K562 (cell line): Measurements from ENCODE around the gene SIM2. TPM values are rescaled to one million over a fixed set of nuclear protein-coding genes. Genes with fewer than 3 reads are reported as not detected.

Experiments
- ATAC-seq: fragments of 200-7000 bp; cut with Tn5 transposase; 3 replicates; pipeline ENCODE4 v1.9.1; 2020; ENCODE audit warnings: moderate library complexity
- BruUV-seq: library from RNA; stranded (reverse); fragments of 400-500 nt; replicated peaks from 2 replicates; lab custom pipeline; 2021; lab: Mats Ljungman, UMichigan
- CTCF ChIA-PET: fragments of 300-600 bp; formaldehyde crosslinking; extraction: SDS; loops from one replicate; lab custom pipeline; 2021; ENCODE audit warnings: low intra/inter-chr PET ratio; lab: Yijun Ruan, JAX
- POLR2A ChIA-PET: fragments of 300-600, 350-650 bp; sonication (Branson Sonifier 250); formaldehyde crosslinking; extraction: SDS; loops from one replicate; lab custom pipeline; 2021; ENCODE audit warnings: antibody characterized with exemption, inconsistent platforms; lab: Yijun Ruan, JAX
- DNase-seq, 4 experiments: peaks; one replicate each; pipeline versions ENCODE4 v3.0.0 to v3.0.0-alpha.2; 2011 to 2018; ENCODE audit warnings: low spot score in 3 of 4, mixed read lengths in 3 of 4; ENCODE audit errors: extremely low read depth in 1 of 4
- FAIRE-seq: peaks from 2 replicates; lab custom pipeline; 2011; peaks lifted over from hg19 to GRCh38; lab: Jason Lieb, UNC
- H2AFZ ChIP-seq: 2 replicates; pipeline ENCODE4 v1.6.0; 2011; ENCODE audit warnings: low read depth, low read length, control low read depth, inconsistent platforms
- H3K27ac ChIP-seq: fragments of 200-600 bp; 3 replicates; pipeline ENCODE4 v1.8.0; 2011; ENCODE audit warnings: low read depth, mild to moderate bottlenecking, control low read depth, inconsistent platforms, low read length, moderate library complexity, mixed read lengths; ENCODE audit errors: extremely low read depth
- H3K27me3 ChIP-seq, 2 experiments: fragments of 300-600 bp in 1 of 2; 2 replicates in 1 of 2; 3 replicates in 1 of 2; pipeline versions ENCODE4 v1.6.0 to v1.8.0; 2011; ENCODE audit warnings: inconsistent platforms in 2 of 2, low read length in 2 of 2, mild to moderate bottlenecking in 1 of 2, mixed read lengths in 1 of 2, moderate library complexity in 1 of 2; ENCODE audit not compliant: control insufficient read depth in 2 of 2, insufficient read depth in 2 of 2
- H3K36me3 ChIP-seq: fragments of 300-600 bp; 3 replicates; pipeline ENCODE4 v1.8.0; 2011; ENCODE audit warnings: mild to moderate bottlenecking, low read length, inconsistent platforms; ENCODE audit not compliant: control insufficient read depth, insufficient read depth
- H3K4me1 ChIP-seq, 2 experiments: fragments of 200-600 bp in 1 of 2; replicated peaks in 1 of 2; 2 replicates in 1 of 2; 3 replicates in 1 of 2; pipeline versions ENCODE4 v1.5.1 to v1.8.0; 2011; ENCODE audit warnings: inconsistent platforms in 2 of 2, low read length in 2 of 2, mild to moderate bottlenecking in 1 of 2, mixed read lengths in 1 of 2, moderate library complexity in 1 of 2; ENCODE audit not compliant: control insufficient read depth in 2 of 2, insufficient read depth in 2 of 2
- H3K4me2 ChIP-seq: 2 replicates; pipeline ENCODE4 v1.6.1; 2011; ENCODE audit warnings: low read length, control low read depth, inconsistent platforms, mixed read lengths; ENCODE audit not compliant: insufficient read depth
- H3K4me3 ChIP-seq: fragments of 200-600 bp; sonication (generic), shearing (Covaris generic); 2 replicates; pipeline ENCODE4 v1.5.1; 2016; ENCODE audit warnings: control low read depth, inconsistent platforms
- H3K79me2 ChIP-seq: fragments of 200-600 bp; 3 replicates; pipeline ENCODE4 v1.8.0; 2011; ENCODE audit warnings: low read length, inconsistent platforms; ENCODE audit not compliant: control insufficient read depth, insufficient read depth
- H3K9ac ChIP-seq, 2 experiments: 2 replicates each; pipeline versions ENCODE4 v1.6.0 to v1.6.1; 2011; ENCODE audit warnings: low read depth in 2 of 2, low read length in 2 of 2, control low read depth in 1 of 2, inconsistent platforms in 1 of 2, mild to moderate bottlenecking in 1 of 2, mixed read lengths in 1 of 2; ENCODE audit not compliant: insufficient read depth in 1 of 2
- H3K9me1 ChIP-seq: one replicate; pipeline ENCODE4 v1.6.0; 2011; ENCODE audit warnings: inconsistent platforms, mild to moderate bottlenecking, low read length, moderate library complexity; ENCODE audit not compliant: control insufficient read depth, insufficient read depth
- H3K9me3 ChIP-seq: replicated peaks from 2 replicates; pipeline ENCODE4 v1.5.1; 2011; ENCODE audit warnings: low read depth, low read length, inconsistent platforms; ENCODE audit not compliant: control insufficient read depth, insufficient read depth
- H4K20me1 ChIP-seq: replicated peaks from 2 replicates; pipeline ENCODE4 v1.6.1; 2011; ENCODE audit warnings: low read length, inconsistent platforms, mixed read lengths; ENCODE audit not compliant: control insufficient read depth, insufficient read depth
- HDAC1 ChIP-seq, 2 experiments: fragments of 450-650 bp; IDR thresholded peaks; 2 replicates each; pipeline ENCODE4 v1.6.1; 2016 to 2017; ENCODE audit warnings: inconsistent platforms in 1 of 2, mild to moderate bottlenecking in 1 of 2, moderate library complexity in 1 of 2
- KAT7 ChIP-seq: sonication (generic); formaldehyde crosslinking; IDR thresholded peaks from 2 replicates; pipeline ENCODE4 v1.8.0; 2022; ENCODE audit warnings: missing genetic modification reagents, mild to moderate bottlenecking, borderline replicate concordance
- MEF2A ChIP-seq: IDR thresholded peaks from 2 replicates; pipeline ENCODE4 v1.6.1; 2011; ENCODE audit warnings: low read depth, mild to moderate bottlenecking, low read length, moderate library complexity; ENCODE audit not compliant: control insufficient read depth
- MEIS2 ChIP-seq: fragments of 450-650 bp; IDR thresholded peaks from 2 replicates; pipeline ENCODE4 v1.6.1; 2014; ENCODE audit warnings: mild to moderate bottlenecking; ENCODE audit not compliant: partially characterized antibody
- POLR2A ChIP-seq: fragments of 450-650 bp; conservative IDR thresholded peaks from 2 replicates; pipeline ENCODE4 v1.6.1; 2016
- RBM25 ChIP-seq: fragments of 200-400 bp; formaldehyde crosslinking; IDR thresholded peaks from 2 replicates; pipeline ENCODE4 v1.6.1; 2018; ENCODE audit warnings: low read length, low read depth, moderate library complexity; ENCODE audit not compliant: severe bottlenecking
- SRSF7 ChIP-seq: fragments of 200-400 bp; formaldehyde crosslinking; optimal IDR thresholded peaks from 2 replicates; pipeline ENCODE3; 2017; ENCODE audit warnings: mild to moderate bottlenecking, low read depth, low read length
- WGBS: fragments of 100-300 bp; shearing (Covaris generic); methylation state at CpG from one replicate; pipeline ENCODE4 v1.1.6; 2016; ENCODE audit warnings: low coverage, mixed read lengths; ENCODE audit not compliant: insufficient coverage; ENCODE audit errors: missing lambda C conversion rate; 5-methylcytosine and 5-hydroxymethylcytosine counted together
- in situ Hi-C: fragments of 300-500 bp; cut with MboI; formaldehyde crosslinking; loops from 4 replicates; pipeline ENCODE4 v1.15.0; 2018; ENCODE audit warnings: inconsistent platforms, mixed read lengths
- intact Hi-C: fragments of 100-400 bp; cut with micrococcal nuclease; formaldehyde crosslinking; loops from 2 replicates; pipeline ENCODE4 v1.14.2; 2022
- polyA plus RNA-seq, 8 experiments: library from polyadenylated mRNA; depleted of rRNA in 4 of 8; stranded (reverse) in 5 of 8; unstranded in 3 of 8; fragments of >200 nt; fragmentation: Nextera tagmentation in 2 of 8; fragmentation: Illumina TruSeq in 1 of 8; extraction: Ambion mirVana in 2 of 8; extraction: Trizol in 1 of 8; gene quantifications; 2 replicates each; pipeline versions ENCODE4 v1.2.1 to v1.2.3, GENCODE V29; 2011 to 2014; ENCODE audit warnings: inconsistent platforms in 1 of 8, missing spikeins in 1 of 8
- total RNA-seq, 7 experiments: library from RNA; depleted of rRNA in 6 of 7; stranded (reverse); fragments of >200 nt in 6 of 7; fragmentation: Illumina TruSeq in 2 of 7; extraction: Trizol in 2 of 7; gene quantifications; 2 replicates each; pipeline versions ENCODE4 v1.2.1 to v1.2.3, GENCODE V29; 2011 to 2021; ENCODE audit warnings: low replicate concordance in 1 of 7
- TF ChIP-seq, protein P1 (sequence below): fragments of 200-800 bp; sonication (Bioruptor generic); IDR thresholded peaks from 2 replicates; pipeline ENCODE4 v1.6.1; 2017; ENCODE audit warnings: missing genetic modification characterization, missing compliant biosample characterization
- TF ChIP-seq, protein P2 (sequence below): fragments of 450-650 bp; IDR thresholded peaks from 2 replicates; pipeline ENCODE4 v1.6.1; 2017; ENCODE audit warnings: antibody characterized with exemption
- TF ChIP-seq, protein P3 (sequence below): fragments of 200-400 bp; formaldehyde crosslinking; IDR thresholded peaks from 2 replicates; pipeline ENCODE4 v1.6.1; 2017; ENCODE audit warnings: mild to moderate bottlenecking, low read depth, low read length, moderate library complexity
- TF ChIP-seq, protein P4 (sequence below): fragments of 450-650 bp; formaldehyde crosslinking; IDR thresholded peaks from 2 replicates; pipeline ENCODE4 v1.4.0; 2020; ENCODE audit warnings: mild to moderate bottlenecking, moderate library complexity

The SIM2 gene
- total and polyA plus RNA-seq, 9 of the 15 experiments (the other 6 are each of a cell fraction or from before 2014, with no cell fraction given): 0.07 to 0.11 (median 0.08) TPM; not detected in 6

DNA sequence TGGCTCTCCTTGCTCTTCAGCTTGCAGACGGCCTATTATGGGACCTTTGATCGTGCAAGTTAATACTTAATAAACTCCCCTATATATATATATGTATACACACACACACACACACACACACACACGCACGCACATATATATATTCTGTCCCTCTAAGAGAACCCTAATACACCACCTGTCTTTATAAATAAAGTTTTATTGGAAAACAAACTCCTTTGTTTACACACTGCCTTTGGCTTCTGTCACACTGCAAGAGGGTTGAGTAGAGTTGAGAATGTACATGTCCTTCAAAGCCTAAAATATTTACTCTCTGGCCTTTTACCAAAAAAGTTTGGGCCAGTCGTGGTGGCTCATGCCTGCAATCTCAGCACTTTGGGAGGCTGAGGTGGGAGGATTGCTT, 26.2 kb upstream of the SIM2 start (continued):
- TF ChIP-seq, protein P1, sequence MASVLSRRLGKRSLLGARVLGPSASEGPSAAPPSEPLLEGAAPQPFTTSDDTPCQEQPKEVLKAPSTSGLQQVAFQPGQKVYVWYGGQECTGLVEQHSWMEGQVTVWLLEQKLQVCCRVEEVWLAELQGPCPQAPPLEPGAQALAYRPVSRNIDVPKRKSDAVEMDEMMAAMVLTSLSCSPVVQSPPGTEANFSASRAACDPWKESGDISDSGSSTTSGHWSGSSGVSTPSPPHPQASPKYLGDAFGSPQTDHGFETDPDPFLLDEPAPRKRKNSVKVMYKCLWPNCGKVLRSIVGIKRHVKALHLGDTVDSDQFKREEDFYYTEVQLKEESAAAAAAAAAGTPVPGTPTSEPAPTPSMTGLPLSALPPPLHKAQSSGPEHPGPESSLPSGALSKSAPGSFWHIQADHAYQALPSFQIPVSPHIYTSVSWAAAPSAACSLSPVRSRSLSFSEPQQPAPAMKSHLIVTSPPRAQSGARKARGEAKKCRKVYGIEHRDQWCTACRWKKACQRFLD: no peak
- TF ChIP-seq SRSF7: no peak
- TF ChIP-seq MEIS2: no peak
- TF ChIP-seq, all 486 proteins: peak for 1

DNA sequence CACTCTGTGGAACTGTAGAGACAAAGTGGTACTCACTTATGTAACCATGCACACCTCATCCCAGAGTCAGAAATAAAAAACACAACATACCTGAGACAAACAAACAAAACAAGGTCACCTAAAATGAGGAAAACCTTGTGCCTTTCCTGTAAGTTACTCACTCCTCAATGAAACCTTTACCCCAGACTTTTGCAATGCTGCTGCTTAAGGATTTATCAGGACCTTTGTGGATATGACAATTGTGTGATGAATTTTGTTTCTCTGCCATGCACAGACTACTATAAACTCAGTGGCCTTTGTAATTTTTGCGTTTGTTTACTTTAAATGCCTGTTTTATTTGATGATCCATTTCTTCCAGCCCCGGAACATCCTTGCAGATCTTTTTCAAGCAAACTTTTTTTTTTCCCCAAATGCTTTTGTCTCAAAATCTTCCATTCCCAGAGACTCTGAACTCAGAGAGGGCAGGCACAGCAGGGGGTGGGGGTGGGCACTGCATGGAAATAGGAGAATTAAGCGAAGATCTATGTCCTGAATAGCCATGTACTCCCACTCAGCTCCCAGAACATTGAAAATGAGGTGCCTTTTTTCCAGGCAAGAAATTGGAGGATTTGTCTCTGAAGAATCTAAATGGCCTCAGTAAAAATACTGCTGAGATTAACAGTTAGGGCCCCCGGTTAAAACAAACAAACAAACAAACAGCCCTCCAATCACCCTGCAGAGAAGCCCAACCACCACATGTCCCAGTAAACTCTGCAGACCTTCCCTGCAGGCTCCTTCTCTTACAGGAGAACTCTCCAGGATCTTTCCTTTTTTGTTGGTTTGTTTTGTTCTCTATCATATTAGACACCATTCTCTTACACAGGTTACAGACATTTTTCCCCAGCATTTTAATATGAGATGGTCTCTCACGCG, 22.6 kb upstream of the SIM2 start:
- H4K20me1 ChIP-seq: no peaks in the 10 kb centered on the region
- H3K9ac ChIP-seq: no peak overlapping the region
- no peaks in the 10 kb centered on the region for H3K36me3 ChIP-seq
- DNase-seq: no peak
- ATAC-seq: no peak
- no peaks in the 10 kb centered on the region for H3K4me1 ChIP-seq
- ChIA-PET POLR2A (no interaction called here), CTCF (interaction anchor here (0.6 kb wide), 1 partner anchor 1337 kb away, joined by 3 read pairs; no protein-coding TSS in a partner anchor)
- BruUV-seq: no TSS peak
- no peaks in the 10 kb centered on the region for H3K9me3 ChIP-seq
- no peak overlapping the region for H3K27ac ChIP-seq
- FAIRE-seq: peak; percentile 52
- H3K79me2 ChIP-seq: no peaks in the 10 kb centered on the region
- H3K4me3 ChIP-seq: no peak overlapping the region
- peaks cover 4 to 19% of the 10 kb centered on the region in 2 experiments; a peak in 4 of 5 replicates for H3K27me3 ChIP-seq
- in situ Hi-C loops (no loop called here), intact Hi-C loops (no loop called here)
- H2AFZ ChIP-seq: no peak overlapping the region
- H3K9me1 ChIP-seq: no peaks in the 10 kb centered on the region
- 2% methylated on average over 6 of the region's 6 CpGs for WGBS
- no peak overlapping the region for H3K4me2 ChIP-seq
- TF ChIP-seq, protein P2, sequence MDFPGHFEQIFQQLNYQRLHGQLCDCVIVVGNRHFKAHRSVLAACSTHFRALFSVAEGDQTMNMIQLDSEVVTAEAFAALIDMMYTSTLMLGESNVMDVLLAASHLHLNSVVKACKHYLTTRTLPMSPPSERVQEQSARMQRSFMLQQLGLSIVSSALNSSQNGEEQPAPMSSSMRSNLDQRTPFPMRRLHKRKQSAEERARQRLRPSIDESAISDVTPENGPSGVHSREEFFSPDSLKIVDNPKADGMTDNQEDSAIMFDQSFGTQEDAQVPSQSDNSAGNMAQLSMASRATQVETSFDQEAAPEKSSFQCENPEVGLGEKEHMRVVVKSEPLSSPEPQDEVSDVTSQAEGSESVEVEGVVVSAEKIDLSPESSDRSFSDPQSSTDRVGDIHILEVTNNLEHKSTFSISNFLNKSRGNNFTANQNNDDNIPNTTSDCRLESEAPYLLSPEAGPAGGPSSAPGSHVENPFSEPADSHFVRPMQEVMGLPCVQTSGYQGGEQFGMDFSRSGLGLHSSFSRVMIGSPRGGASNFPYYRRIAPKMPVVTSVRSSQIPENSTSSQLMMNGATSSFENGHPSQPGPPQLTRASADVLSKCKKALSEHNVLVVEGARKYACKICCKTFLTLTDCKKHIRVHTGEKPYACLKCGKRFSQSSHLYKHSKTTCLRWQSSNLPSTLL: no peak
- no peak for TF ChIP-seq RBM25
- no peak for TF ChIP-seq HDAC1 (IDR thresholded peaks at IDR 0.05)
- TF ChIP-seq MEF2A: no peak
- no peak for TF ChIP-seq POLR2A
- TF ChIP-seq, protein P3, sequence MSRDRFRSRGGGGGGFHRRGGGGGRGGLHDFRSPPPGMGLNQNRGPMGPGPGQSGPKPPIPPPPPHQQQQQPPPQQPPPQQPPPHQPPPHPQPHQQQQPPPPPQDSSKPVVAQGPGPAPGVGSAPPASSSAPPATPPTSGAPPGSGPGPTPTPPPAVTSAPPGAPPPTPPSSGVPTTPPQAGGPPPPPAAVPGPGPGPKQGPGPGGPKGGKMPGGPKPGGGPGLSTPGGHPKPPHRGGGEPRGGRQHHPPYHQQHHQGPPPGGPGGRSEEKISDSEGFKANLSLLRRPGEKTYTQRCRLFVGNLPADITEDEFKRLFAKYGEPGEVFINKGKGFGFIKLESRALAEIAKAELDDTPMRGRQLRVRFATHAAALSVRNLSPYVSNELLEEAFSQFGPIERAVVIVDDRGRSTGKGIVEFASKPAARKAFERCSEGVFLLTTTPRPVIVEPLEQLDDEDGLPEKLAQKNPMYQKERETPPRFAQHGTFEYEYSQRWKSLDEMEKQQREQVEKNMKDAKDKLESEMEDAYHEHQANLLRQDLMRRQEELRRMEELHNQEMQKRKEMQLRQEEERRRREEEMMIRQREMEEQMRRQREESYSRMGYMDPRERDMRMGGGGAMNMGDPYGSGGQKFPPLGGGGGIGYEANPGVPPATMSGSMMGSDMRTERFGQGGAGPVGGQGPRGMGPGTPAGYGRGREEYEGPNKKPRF: no peak
- TF ChIP-seq KAT7: no peak
- TF ChIP-seq, protein P4, sequence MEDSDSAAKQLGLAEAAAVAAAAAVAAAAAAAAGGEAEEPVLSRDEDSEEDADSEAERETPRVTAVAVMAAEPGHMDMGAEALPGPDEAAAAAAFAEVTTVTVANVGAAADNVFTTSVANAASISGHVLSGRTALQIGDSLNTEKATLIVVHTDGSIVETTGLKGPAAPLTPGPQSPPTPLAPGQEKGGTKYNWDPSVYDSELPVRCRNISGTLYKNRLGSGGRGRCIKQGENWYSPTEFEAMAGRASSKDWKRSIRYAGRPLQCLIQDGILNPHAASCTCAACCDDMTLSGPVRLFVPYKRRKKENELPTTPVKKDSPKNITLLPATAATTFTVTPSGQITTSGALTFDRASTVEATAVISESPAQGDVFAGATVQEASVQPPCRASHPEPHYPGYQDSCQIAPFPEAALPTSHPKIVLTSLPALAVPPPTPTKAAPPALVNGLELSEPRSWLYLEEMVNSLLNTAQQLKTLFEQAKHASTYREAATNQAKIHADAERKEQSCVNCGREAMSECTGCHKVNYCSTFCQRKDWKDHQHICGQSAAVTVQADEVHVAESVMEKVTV (CRISPR knock-in tag): no peak
